ENCODE measurements around the gene WDFY2.

WDFY2 gene

DNA sequence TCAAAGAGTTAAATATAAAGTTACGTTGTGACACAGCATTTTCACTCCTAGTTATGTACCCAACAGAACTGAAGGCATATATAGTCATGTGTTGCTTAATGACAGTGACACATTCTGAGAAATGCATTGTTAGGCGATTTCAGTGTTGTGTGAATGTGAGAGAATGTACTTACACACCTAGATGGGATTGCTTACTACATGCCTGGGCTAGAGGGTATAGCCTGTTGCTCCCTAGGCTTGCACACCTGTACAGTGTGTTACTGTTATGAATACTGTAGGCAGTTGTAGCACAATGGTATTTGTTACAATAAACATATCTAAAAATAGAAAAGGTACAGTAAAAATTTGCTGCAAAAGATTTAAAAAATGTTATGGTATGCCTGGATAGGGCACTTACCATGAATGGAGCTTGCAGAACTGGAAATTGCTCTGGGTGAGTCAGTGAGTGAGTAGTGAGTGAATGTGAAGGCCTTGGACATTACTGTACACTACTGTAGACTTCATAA, 130.5 kb downstream of the WDFY2 start:
- no peak for DNase-seq

DNA sequence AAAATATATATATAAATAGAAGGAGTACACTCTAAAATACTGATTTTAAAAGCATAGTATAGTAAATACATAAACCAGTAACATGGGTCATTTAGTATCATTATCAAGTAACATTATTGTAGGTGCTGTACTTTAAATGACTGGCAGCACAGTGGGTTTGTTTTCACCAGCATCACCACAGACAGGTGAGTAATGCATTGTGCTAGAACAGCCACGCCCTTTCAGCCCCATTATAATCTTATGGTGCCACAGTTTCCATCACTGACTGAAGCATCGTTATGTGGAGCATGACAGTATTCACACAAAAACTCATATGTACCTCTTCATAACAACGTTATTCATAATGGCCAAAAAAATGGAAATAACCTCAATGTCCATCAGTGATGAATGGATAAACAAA, 131.4 kb downstream of the WDFY2 start:
- no peak for DNase-seq

DNA sequence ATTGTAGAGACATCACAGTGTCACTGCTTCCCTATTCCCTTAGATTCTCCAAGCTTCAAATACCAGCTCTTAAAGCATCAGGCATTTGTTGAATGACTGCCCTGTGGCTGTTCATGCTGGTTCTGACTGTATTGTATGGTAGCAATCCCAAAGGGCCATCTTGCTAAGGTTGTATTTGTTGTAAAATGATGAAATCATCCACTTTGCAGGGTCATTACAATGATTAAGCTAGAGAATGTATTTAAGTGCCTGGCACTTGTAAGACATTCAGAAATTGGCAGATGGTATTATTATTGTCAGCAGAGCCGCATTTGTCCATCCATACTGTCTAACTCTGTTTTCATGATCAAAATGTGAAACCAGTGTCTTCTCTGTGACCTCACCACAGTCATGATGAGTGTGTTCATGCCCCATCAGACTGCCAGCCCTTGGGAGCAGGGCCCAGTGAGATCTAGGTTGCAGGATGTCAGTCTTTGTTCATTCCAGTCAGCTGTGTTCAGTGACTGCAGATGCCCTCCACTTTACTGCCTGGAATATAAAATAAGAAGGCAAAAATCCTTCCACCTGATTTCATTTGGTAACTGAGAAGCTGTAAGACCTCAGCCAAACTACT, 133.6 kb downstream of the WDFY2 start:
- DNase-seq, result no peak

DNA sequence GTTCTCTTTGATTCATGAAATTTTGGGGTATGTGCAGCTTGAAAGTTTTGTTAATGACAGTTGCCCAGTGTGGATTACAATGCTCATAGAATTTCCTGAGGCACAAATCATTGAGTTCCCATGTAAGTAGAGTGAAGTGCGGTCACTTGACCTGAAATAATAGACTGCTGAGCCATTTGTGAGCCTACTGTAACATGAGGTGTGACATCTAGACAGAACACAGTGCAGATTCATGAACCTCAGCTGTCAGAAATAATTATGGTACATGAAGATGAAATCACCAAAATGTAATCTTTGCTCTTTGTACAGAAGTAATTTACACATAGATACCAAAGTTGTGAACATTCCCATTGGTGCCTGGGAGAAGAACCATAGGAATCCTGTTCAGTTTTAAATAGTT, 135.1 kb downstream of the WDFY2 start:
- DNase-seq, result no peak

DNA sequence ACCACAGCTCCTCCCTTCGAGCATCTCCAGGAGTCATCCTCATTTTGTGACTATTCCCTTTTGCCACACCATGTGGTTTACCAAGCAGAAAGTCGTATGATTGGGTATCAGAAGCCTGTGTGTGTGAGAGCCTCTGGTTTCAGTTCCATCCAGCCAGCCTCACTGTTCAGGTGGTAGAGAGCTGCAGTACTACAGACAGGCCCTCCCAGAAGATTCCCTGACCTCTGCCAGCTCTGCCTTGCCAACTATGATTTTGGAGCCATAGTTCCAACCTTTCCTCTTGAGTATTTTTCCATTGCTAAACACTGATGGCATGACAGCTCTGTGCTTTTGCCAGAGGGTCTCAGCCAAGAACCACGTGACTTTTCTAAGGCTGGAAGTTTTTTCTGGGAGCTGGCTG, 137.2 kb downstream of the WDFY2 start:
- no peak for DNase-seq

DNA sequence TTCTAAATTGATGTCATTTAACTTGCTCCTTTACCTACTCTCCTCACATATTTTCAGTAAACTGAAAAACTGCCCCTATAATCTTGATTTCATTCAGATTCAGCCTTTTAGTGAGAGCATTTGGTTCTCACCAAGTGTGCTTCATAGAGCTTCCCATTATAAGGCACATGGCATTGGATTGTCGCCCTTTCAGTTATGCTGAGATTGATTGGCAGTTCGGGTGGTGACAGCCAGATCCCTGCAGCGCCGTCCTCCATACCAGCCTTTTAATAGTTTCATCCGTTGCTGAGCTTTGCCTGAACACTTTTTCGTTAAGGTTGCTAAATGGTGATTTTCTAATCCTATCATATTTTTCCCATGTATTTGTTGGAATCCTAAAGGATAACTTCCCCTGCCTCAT, 139.3 kb downstream of the WDFY2 start:
- DNase-seq, result no peak

DNA sequence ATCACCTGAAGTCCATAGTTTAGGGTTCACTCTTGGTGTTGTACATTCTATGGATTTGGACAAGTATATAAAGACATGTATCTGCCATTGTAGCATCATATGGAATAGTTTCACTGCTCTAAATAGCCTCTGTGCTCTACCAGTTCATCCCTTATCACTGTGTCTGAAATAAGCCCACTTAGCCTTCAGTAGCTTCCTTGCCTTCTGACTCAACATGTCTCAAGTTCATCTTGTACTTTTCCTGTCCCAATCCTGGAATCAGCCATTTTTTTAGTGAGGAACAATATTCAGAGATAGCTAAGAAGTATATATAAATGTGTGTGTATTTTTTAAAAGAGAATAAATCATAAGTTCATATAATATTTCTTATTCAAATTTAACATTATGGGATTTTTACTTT, 140.5 kb downstream of the WDFY2 start:
- no peak for DNase-seq

DNA sequence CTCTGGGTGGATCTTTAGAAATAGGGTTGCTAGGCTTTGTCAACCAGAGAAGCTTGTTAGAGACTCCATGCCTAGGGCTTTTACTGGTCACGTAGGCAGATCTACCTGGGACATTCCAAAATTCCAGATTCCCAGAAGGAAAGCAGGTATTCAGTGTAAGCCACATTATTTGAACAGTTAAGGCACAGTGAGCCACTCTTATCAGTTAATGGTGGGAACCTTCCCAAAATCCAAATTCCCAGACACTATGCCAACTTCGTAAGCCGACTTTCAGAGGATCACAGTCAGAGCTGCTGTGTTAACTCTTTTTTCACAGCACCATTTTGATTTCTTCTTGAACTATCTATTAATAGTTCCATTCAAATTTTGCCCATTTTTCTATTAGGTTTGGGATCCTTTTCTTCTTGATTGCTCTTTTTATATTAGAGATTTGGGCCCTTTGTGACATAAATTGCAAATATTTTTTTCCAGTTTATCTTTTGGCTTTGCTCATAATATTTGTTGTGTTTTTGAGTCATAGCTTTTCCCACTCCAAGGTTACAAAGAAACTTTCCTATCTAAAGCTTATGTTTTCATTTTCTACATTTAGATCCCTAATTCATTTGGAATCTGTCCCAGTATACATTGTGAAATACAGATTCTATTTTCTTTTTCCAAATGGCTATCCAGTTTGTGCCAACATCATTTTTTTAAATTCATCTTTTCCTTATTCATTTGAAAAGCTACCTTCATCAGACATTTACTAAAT, 142.4 kb downstream of the WDFY2 start:
- DNase-seq, result no peak

DNA sequence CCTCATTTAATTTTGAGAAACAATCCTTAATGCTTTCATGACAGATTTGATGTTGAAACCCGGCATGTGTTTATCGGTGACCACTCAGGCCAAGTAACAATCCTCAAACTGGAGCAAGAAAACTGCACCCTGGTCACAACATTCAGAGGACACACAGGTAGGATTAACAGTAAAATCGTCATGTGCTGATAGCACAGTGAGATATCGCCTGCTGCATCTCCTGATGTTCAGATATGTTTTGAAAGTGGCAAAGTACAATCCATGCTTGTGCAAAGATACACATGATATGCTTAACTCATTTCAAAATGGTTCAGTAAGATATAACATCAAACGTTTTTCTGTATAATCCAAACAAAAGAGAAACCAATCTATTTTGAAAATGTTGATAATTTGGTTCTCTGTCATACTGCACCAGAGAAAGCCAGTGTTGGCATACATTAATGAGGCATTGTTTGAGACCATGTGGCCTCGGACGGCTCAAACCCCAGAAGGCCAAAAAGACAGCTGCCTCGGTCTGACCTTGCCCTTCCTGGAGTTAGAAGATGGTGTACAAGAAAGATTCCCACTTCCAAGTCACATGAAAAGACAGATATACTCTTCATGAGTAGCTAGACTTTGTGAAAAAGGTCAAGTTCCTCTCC, 143.5 kb downstream of the WDFY2 start:
- DNase-seq, result no peak

DNA sequence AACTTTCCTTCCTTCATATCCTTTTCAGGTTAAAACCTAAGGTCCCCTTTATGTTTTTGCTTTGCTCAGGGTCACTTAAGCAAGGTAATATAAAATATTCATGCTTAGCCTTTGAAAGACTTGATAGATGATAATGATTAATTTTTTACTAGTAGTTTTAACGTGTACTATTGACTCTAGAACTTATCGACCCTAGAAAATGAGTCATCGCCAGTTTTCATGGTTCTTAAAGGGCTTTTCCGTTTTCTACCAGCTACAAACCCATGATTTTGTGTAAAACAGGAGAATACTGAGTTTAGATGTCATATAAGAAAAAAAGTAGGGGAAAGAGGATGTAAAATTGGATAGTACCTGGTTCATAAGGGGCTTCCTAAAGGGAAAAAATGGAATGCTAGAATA, 144.0 kb downstream of the WDFY2 start:
- DNase-seq, result no peak

DNA sequence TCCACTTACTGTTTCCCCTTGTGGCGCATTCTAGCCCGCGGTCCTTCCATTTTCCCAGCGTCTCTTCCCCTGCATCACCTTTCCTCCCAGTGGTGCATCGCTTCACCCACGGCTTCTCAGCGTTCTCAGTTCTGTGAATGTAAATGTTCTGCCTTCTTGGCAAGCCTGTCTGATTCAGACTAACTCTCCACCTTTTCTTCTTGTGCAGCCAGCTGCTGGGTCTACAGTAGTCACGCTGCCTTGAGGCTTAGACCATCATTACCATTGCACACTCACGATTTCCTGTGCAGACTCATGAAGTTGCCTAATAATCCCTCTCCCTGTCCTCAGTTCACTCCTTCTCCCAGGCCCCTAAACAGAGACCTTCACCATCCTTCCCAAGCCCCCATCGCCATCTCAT, 144.7 kb downstream of the WDFY2 start:
- no peak for DNase-seq

DNA sequence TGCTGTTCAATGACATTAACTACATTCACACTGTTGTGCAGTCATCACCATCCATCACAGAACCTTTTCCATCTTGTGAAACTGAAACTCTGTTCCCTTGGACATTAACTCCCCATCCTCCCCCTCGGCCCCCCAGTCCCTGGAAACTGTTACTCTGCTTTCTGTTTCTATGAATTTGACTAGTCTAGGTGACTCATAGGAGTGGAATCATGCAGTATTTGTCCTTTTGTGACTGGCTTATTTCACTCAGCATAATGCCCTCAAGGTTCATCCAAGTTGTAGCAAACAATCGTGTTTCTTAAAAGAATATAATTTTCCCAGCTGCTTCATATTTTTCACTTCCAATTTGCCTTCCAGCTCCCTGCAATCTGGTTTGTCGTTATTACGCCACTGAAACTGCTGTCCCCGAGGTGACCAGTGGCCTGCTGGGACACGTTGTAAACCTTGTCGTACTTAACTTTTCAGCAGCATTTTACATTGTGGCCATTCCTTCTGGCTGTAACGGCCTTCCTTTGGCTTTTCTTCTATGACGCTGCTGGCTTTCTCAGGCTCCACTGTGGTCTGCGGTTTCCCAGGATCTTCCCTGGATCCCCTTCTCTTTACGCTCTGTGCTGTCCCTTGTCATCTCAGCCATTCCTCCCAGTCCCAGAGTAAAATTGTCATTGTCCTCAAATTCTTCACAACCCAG, 145.7 kb downstream of the WDFY2 start:
- no peak for DNase-seq

DNA sequence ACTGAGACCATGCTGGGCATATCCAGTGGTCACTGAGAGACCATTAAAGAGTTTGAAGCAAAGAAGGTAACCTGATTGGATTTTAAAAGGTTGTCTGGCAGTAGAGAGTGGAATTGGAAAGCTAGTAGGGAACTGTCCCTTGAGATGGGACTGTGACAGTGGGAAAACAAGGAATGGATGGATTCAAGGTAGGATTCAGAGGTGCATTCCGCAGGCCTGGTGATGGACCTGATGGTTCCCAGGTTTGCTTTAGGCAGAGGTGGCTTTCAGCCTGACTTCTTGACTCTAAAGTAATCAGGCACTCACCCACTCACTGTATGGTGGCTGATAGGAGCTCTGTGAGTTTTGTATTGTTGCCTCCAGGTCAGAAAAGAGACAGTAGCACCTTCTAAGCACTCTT, 146.7 kb downstream of the WDFY2 start:
- DNase-seq, result no peak

DNA sequence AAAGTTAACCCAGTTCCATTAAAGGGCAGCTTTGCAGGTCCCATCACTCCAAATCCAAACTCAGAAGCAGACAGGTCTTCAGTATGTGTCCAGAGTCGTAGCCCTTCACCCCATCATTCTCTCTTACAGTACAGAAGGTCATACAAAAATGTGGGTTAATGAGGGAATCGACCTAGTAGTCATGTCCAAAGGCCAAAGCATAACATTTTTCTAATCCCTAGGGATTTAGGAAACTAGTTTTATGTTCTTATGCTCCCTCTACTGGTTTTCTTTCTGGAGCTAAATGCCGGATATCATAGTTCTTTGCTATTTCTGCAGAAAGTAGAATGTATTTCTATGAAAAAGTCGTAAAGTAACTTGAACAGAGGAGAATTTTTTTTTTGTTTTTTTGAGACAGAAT, 147.5 kb downstream of the WDFY2 start:
- no peak for DNase-seq

DNA sequence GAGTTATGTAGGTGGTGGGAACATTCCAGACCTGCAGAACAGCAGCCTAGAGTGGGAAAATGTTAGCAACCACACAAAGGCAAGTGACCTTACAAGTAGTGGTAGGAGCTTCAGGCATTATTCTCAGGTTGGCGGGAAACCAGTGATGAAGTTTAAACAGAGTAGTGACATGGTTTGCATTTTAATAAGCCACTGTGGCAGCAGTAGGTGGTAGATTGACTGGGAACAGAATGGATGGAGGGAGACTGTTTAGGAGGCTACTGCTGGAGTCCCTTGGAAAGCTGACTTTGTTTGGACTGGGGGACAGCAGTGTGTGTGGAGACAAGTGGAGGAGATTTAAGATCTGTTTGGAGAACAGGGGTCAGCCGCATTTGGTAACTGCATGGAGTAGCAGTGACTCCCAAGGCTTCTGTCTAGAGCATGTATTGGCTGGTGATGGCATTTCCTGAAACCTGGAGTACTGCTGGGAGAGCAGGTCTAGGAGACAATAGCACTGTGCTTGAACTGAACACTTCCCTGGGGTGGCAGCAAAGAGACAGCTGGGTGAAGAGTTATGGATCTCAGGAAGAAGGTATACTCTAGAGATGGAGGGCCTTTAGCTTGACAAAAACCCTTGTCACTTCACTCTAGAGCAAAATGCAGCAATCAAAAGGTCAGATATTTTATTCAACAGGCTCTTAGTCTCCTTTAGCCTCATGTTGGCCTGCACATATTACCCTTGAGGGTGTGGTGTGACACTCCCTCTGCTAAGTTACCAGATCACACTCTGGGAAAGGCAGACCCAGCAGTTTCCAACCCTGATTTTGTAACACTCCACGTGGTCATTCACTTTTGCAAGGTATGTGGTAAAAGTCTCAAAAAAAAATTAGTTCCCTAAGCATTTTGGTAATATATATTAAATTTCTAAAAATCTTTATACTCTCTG, 149.4 kb downstream of the WDFY2 start:
- no peak for DNase-seq

DNA sequence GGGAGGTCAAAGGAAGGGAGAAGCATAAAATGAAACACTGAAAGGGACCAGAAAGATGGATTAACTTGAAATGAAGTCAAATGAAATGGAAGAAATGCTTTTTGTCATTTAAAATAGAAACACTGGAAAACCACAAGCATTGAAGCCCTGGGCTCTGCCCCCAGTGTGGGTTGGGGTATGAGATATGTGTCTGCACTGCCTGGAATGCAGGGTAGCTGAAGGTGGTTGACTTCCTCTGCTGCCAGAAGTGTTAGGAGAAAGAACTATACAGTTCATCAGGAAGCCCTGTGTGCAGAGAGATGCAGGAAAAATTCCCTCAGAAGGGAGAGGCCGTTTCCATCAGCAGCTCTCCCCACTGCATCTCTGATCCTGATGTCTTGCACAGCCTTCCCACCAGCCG, 150.5 kb downstream of the WDFY2 start:
- DNase-seq, result no peak

DNA sequence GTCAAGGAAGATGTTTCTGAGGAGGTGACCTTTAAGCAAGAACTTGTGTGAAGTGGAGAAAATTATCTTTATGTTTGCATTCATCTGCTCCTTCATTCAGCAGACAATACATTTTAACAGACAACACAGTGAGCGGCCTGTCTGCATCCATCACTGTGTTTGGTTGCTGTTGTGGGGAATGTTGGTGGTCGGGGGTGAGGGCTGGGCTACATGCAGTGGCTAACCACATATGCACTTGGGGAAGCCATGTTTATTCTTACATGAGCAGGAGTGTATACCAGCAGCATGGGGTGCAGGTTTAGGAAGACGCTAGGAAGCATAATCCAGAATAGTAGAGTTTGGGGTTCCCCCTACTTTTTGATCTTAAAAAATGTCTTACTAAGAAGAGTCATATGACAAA, 153.3 kb downstream of the WDFY2 start:
- no peak for DNase-seq

DNA sequence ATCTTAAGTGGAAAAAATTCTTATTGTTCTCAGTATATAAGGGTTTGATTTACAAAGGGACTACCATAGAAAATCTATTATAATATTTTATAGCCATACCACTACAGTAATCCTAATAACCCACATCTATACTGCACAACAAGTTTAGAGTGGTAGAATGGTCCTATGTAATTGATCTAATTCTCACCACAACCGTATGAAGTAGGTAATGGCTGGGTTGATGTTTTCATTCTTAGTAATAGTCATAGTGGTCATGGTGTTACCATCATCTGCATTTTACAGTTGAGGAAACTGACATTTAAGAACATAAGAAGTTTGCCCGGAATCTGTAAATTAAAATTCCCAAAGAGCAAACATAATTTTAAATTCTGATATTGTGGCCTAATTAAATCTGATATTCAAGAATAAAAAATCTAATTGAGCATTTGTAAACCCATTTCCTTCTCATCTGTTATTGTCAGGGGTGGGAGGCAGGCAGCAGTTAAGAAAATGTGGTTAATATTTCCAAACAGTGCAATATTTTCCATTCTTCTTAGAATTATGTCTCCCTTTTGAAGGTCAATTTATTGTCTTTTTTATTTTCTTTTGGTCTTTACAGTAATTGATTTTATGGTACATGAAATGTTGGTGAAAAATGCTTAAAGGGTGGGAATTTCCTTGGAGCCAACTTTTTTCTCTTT, 154.1 kb downstream of the WDFY2 start:
- no peak for DNase-seq

DNA sequence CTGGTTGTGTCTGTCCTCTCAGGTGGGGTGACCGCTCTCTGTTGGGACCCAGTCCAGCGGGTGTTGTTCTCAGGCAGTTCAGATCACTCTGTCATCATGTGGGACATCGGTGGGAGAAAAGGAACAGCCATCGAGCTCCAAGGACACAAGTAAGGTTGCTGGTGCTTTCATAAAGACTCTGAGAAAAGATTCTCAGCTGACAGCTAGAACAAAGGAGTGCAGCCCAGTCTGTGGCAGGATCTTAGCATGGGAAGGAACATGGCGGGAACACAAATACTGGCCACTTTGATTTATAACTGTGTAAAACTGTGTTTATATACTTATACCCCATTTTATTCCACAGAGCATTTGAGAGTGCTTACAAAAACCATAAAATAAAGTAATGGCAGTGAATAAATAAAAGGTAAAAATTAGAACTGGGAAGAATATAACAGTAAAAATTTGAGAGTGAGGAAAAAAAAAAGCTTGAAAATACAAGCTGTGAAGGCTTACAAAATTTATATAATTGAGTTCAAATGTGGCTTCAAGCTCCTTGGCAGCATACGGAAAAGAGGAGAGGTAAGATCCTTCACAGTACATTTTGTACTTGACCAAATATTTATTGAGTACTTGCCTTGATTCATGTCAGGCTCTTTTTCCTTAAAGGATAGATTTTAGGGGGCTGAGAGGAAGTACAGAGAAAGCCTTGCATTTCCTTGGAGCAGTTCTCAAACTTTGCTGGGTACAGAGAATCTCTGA, 154.9 kb downstream of the WDFY2 start:
- no peak for DNase-seq

DNA sequence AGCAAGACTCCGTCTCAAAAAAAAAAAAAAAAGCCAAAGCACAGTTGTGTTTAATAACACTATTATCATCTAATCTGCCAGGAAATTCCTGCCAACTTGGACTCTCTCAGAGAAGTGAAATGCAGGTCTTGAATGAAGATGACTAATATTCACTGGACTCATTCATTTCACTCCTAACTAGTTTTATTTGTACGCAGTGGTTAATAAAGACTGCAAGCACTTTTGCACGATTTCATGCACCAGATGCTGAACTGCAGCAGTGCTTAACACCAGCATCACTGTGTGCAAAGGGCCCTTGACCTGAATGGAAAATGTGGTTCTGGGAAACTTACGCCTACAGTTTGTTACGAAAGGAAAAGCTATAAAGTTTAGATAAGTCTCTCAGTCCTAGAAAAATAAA, 156.4 kb downstream of the WDFY2 start:
- DNase-seq, result no peak

DNA sequence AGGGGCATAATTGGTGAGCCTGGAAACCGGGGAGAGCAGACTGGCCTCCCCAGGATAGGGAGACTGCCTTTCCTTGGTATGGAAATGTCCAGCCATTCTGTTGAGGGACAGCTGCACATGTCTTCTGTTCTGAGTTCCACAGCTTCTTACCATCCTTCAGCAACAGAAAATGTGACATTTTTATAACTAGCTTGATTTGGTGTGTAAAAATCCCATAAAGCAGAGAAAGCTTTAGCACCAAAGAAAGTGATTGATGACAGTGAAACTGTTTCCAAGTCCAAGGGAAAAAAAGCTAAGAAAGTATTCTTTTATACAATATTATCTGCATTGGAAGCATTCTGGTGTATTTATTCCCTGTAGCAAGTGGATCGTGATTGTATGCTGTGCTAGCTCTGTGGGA, 157.8 kb downstream of the WDFY2 start:
- no peak for DNase-seq
